Measurements from ENCODE around the gene ZNF837.

GRCh38 chr19:58349590-58349989 lies 31.2 kb downstream of the ZNF837 start:
- TF ChIP-seq, protein P1, sequence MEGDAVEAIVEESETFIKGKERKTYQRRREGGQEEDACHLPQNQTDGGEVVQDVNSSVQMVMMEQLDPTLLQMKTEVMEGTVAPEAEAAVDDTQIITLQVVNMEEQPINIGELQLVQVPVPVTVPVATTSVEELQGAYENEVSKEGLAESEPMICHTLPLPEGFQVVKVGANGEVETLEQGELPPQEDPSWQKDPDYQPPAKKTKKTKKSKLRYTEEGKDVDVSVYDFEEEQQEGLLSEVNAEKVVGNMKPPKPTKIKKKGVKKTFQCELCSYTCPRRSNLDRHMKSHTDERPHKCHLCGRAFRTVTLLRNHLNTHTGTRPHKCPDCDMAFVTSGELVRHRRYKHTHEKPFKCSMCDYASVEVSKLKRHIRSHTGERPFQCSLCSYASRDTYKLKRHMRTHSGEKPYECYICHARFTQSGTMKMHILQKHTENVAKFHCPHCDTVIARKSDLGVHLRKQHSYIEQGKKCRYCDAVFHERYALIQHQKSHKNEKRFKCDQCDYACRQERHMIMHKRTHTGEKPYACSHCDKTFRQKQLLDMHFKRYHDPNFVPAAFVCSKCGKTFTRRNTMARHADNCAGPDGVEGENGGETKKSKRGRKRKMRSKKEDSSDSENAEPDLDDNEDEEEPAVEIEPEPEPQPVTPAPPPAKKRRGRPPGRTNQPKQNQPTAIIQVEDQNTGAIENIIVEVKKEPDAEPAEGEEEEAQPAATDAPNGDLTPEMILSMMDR (IDR thresholded peaks at IDR 0.05): no peak
- TF ChIP-seq, protein P2, sequence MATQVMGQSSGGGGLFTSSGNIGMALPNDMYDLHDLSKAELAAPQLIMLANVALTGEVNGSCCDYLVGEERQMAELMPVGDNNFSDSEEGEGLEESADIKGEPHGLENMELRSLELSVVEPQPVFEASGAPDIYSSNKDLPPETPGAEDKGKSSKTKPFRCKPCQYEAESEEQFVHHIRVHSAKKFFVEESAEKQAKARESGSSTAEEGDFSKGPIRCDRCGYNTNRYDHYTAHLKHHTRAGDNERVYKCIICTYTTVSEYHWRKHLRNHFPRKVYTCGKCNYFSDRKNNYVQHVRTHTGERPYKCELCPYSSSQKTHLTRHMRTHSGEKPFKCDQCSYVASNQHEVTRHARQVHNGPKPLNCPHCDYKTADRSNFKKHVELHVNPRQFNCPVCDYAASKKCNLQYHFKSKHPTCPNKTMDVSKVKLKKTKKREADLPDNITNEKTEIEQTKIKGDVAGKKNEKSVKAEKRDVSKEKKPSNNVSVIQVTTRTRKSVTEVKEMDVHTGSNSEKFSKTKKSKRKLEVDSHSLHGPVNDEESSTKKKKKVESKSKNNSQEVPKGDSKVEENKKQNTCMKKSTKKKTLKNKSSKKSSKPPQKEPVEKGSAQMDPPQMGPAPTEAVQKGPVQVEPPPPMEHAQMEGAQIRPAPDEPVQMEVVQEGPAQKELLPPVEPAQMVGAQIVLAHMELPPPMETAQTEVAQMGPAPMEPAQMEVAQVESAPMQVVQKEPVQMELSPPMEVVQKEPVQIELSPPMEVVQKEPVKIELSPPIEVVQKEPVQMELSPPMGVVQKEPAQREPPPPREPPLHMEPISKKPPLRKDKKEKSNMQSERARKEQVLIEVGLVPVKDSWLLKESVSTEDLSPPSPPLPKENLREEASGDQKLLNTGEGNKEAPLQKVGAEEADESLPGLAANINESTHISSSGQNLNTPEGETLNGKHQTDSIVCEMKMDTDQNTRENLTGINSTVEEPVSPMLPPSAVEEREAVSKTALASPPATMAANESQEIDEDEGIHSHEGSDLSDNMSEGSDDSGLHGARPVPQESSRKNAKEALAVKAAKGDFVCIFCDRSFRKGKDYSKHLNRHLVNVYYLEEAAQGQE (IDR thresholded peaks at IDR 0.05; ENCODE audit: insufficient read depth in 1 of 2, low read depth in 2 of 2, low read length in 1 of 2): no peak
- no peak for TF ChIP-seq POLR2AphosphoS5 (IDR thresholded peaks at IDR 0.05; ENCODE audit: low read depth, low read length)
